ENCODE results near the gene XYLT2.
"Not testable (repeated sequence)": the region's sequence is repeated elsewhere in the genome, so short reads cannot be mapped to it uniquely, and the experiment has no call there.

XYLT2 gene

GRCh38 chr17:50345432-50346312, at the start of gene XYLT2:
XYLT2 (plus strand) TSS chr17:50346126; CDS start chr17:50346141, 15 bp downstream.
- peak; percentile 89 for DNase-seq

GRCh38 chr17:50297407-50297865, 48.5 kb upstream of the XYLT2 start:
- DNase-seq, result peak; percentile 78

DNA sequence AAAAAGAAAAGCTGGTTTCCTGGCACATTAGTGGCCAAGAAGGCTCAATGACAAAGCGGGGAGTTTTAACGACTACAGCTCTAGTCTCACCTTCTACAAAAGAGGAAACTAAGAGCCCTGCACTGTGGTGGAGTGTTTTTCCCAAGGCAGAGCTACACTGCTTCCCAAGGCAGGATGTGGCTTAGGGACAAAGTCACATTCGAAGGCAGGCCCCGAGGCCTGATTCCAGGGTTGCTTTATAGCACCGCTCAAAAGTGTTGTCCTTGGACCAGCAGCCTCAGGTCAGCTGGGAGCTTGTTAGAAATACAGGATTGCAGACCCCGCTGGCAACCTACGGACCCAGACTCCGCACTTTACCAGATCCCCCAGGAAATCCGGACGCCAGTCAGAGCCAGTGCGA, 47.9 kb upstream of the XYLT2 start:
- no peak for DNase-seq

- no peak for DNase-seq
These were observed 46.1 kb upstream of the XYLT2 start for GRCh38 chr17:50299776-50300175.

DNA sequence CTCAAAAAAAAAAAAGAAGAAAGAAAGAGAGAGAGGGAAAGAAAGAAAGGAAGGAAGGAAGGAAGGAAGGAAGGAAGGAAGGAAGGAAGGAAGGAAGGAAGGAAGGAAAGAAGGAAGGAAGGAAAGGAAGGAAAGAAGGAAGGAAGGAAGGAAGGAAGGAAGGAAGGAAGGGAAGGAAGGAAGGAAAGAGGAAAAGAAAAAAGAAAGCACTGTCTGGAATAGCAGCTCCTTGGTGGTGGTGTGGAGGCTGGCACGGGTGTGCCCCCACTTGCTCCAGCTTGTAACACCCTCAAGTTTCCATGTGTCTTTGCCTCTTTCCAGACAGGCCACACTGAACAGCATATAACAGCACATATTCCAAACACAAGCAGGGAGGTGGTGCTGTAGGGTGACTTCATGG, 45.1 kb upstream of the XYLT2 start:
- not testable (repeated sequence) for DNase-seq

- no peak for DNase-seq
These were observed 43.9 kb upstream of the XYLT2 start for GRCh38 chr17:50301891-50302584.

DNA sequence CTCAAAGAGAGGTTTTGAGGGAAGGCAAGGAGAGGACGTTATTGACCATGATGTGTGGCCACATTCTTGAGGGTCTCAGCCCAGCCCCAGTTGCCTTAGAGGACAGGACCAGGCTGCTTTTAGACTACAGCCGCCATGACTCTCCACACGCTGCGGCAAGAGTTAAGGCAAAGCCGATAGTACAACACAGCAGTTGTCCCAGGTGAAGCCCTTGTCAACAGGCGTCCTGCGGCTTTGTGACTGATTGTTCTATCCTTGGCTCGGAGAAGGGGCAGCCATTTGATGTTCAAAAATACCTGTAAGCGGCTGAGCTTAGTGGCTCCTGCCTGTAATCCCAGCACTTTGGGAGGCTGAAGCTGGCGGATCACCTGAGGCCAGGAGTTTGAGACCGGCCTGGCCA, 42.9 kb upstream of the XYLT2 start:
- no peak for DNase-seq

GRCh38 chr17:50303596-50303995, 42.3 kb upstream of the XYLT2 start:
- DNase-seq, result no peak

GRCh38 chr17:50304781-50305404, 41.0 kb upstream of the XYLT2 start:
- no peak for DNase-seq

- no peak for DNase-seq
These were observed 38.3 kb upstream of the XYLT2 start for GRCh38 chr17:50307654-50308053.

DNA sequence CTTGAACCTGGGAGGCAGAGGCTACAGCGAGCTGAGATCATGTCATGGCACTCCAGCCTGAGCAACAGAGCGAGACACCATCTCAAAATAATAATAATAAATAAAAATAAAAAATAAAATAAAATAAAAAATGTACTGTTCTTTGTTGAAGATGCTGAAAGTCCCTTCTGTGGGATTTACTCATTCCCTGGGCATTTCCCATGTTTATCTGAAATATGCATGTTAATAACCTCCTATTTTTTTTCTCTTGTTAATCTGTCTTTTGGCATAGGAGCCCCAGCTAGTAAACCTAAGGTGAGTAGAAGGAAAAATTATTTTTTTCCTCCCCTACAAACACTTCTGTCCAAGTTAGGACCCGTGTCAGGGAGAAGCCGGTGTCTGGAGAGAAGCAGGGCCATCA, 37.3 kb upstream of the XYLT2 start:
- no peak for DNase-seq

- no peak for DNase-seq
These were observed 35.3 kb upstream of the XYLT2 start for GRCh38 chr17:50310455-50311111.

- no peak for DNase-seq
These were observed 34.8 kb upstream of the XYLT2 start for GRCh38 chr17:50311112-50311460.

- DNase-seq, result no peak
These were observed 34.4 kb upstream of the XYLT2 start for GRCh38 chr17:50311483-50311882.

DNA sequence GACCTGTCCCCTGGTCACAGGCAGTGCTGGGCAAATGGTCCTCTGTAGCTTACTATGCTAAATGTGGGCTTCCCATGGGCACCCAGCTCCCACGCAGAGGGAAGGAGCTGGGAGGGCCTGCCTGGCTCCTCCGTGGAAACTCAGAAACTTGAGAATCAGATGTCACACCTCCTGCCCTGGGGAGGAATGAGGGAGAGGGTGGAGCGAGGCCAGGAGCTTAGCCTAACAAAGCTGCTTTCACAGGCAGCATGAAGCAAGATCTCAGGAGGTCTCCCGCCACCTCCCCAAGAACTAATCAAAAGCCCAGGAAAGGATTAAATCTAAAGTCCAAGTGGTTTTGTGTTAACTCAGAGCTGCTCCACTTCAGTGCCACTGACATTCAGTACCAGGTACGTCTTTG, 33.6 kb upstream of the XYLT2 start:
- DNase-seq, result no peak

DNA sequence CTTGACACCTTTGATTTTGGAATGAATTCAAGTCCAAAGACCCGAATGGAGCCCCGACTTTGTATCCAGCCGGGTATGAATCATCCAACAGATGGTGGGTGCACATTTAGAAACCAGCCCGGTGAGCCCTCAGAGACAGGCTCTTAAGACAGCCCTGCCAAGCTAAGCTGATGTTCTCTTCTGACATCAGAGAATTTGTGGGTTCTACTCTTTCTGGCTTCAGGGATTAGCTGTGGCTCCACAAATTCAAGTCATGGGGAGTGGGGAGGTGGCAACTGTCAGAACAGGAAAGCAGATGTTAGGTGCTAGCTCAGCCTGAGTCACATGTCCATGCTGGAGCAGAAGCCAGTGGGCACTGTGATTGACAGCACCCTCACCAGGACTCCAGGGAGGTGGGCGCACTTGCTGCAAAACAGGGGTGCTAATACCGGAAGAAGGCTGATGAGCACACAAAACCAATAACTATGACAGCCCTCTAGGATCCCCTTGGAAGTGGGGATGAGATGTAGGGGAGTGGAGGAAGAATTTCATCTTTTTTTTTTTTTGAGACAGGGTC, 31.4 kb upstream of the XYLT2 start:
- DNase-seq, result no peak

DNA sequence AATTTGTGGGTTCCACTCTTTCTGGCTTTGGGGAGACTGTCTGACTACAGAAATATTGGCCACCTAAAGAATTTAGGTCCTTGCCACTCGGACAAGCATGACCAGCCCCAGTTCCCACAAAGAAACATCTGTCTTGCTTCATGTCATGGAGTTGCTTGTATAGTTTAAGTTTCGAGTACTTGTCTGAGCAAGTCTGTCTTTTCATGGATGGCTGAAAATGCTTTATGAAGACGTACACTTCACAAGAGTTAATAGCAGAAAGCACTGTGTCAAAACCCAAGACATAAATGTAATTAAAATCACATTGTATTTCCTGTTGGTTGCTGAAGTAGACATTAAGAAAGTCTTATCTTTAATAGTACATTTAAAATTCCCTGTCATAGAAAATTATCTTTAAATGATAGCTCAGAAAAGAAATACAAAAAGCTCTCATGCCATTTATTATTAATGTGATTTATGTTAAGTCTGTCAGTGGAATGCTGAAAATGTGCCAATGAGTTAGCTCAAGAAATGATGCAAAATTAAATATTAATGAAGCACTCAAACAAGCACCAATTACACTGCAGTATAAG, 29.8 kb upstream of the XYLT2 start:
- DNase-seq, result no peak

DNA sequence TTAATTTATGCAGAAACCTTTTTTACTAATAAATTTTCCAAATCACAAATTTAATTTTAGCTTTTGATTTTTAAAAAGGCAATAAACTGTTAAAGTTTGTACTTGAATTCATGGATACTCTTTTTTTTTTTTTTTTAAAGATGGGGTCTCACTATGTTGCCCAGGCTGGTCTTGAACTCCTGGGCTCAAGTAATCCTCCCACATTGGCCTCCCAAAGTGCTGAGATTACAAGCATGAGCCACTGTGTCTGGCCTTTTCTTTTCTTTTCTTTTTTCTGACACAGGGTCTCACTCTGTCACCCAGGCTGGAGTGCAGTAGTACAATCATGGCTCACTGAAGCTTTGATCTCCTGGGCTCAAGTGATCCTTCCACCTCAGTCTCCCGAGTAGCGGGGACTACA, 29.3 kb upstream of the XYLT2 start:
- DNase-seq, result not testable (repeated sequence)

DNA sequence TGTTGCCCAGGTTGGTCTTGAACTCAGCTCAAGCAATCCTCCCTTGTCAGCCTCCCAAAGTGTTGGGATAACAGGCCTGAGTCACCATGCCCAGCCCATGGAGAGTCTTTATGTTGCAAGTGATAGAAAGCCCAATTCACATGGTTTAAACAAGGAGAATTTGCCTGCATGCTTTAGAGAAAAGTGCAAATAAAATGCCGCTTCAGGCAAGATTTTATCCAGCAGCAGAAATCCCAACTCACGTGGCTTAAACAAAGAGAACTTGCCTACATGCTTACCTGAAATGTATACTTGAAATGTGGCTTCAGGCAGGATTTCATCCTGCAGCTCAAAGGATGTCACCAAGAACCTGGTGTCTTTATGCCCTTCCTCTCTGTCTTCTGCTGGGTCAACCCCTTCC, 28.8 kb upstream of the XYLT2 start:
- no peak for DNase-seq

GRCh38 chr17:50318501-50319285, 27.2 kb upstream of the XYLT2 start:
- DNase-seq, result no peak

DNA sequence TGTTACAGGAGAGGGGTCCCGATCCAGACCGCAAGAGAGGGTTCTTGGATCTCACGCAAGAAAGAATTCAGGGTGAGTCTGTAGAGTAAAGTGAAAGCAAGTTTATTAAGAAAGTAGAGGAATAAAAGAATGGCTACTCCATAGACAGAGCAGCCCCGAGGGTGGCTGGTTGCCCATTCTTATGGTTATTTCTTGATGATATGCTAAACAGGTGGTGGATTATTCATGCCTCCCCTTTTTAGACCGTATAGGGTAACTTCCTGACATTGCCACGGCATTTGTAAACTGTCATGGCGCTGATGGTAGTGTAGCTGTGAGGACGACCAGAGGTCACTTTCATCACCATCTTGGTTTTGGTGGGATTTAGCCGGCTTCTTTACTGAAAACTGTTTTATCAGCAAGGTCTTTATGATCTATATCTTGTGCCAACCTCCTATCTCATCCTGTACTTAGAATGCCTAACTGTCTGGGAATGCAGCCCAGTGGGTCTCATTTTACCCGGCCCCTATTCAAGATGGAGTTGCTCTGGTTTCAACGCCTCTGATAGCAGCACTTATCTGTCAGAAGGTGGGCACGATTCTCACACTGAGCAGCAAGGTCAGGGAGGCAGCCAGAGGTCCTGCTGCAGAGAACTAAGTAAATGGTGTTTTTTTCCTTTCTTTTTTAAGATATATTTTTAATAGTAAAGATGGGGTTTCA, 26.5 kb upstream of the XYLT2 start:
- no peak for DNase-seq
